KMS-11 (cell line): ENCODE results near the gene PURB.
"Not testable (repeated sequence)": the region's sequence is repeated elsewhere in the genome, so short reads cannot be mapped to it uniquely, and the experiment has no call there.

Source experiments
- H2AFZ ChIP-seq: fragments of 200-600 bp; sonication (generic); 2 replicates; pipeline ENCODE4 v1.6.1; 2016; ENCODE audit warnings: antibody characterized with exemption, mixed run types, low read depth
- H3K27ac ChIP-seq: fragments of 200-600 bp; sonication (generic); 2 replicates; pipeline ENCODE4 v1.6.1; 2016; ENCODE audit warnings: mild to moderate bottlenecking, mixed run types
- H3K27me3 ChIP-seq: fragments of 200-600 bp; sonication (generic); 2 replicates; pipeline ENCODE4 v1.6.1; 2017; ENCODE audit warnings: mild to moderate bottlenecking, low read depth, mixed run types, moderate library complexity; ENCODE audit not compliant: insufficient read depth
- H3K36me3 ChIP-seq: fragments of 200-600 bp; sonication (generic); 2 replicates; pipeline ENCODE4 v1.6.1; 2017; ENCODE audit warnings: mild to moderate bottlenecking, mixed run types; ENCODE audit not compliant: insufficient read depth
- H3K4me1 ChIP-seq: fragments of 200-600 bp; sonication (generic); 2 replicates; pipeline ENCODE4 v1.6.1; 2016; ENCODE audit warnings: mild to moderate bottlenecking, low read depth, mixed run types; ENCODE audit not compliant: poor library complexity, severe bottlenecking
- H3K4me2 ChIP-seq: fragments of 200-600 bp; sonication (generic); 2 replicates; pipeline ENCODE4 v1.7.0; 2016; ENCODE audit warnings: mild to moderate bottlenecking, mixed run types
- H3K4me3 ChIP-seq: fragments of 200-600 bp; sonication (generic); IDR thresholded peaks from 2 replicates; pipeline ENCODE4 v1.6.1; 2017; ENCODE audit warnings: low read depth, low read length, mixed read lengths; ENCODE audit not compliant: insufficient read depth
- H3K79me2 ChIP-seq: fragments of 200-600 bp; sonication (generic); 2 replicates; pipeline ENCODE4 v1.6.1; 2016; ENCODE audit warnings: low read depth, mixed run types; ENCODE audit not compliant: insufficient read depth
- H3K9ac ChIP-seq: fragments of 200-600 bp; sonication (generic); 2 replicates; pipeline ENCODE4 v1.6.1; 2016; ENCODE audit warnings: mild to moderate bottlenecking, mixed run types
- H4K20me1 ChIP-seq: fragments of 200-600 bp; sonication (generic); 2 replicates; pipeline ENCODE4 v1.6.1; 2016; ENCODE audit warnings: mild to moderate bottlenecking, mixed run types; ENCODE audit not compliant: insufficient read depth
- CTCF ChIP-seq: fragments of 200-600 bp; sonication (generic); conservative IDR thresholded peaks from 2 replicates; pipeline ENCODE4 v1.6.1; 2017; ENCODE audit warnings: low read depth, mild to moderate bottlenecking, antibody characterized with exemption, low read length, moderate library complexity, mixed read lengths

Gene PURB

GRCh38 chr7:44867073-44867995, 18.0 kb downstream of the PURB start:
- Histone ChIP-seq H3K27ac (no peak overlapping the region), H3K27me3 (no peaks in the 10 kb centered on the region), H3K9ac (no peak overlapping the region), H2AFZ (peak overlapping the region; percentile 36; the same call in 1 of the 2 replicates), H4K20me1 (no peaks in the 10 kb centered on the region), H3K4me3 (no peak overlapping the region), H3K79me2 (no peaks in the 10 kb centered on the region), H3K36me3 (no peaks in the 10 kb centered on the region), H3K4me2 (peak overlapping the region; percentile 43; the same call in 1 of the 2 replicates), H3K4me1 (peaks cover 15% of the 10 kb centered on the region)
- TF ChIP-seq CTCF, result no peak

GRCh38 chr7:44861949-44862348, 23.4 kb downstream of the PURB start:
- H3K4me2 ChIP-seq, H4K20me1 ChIP-seq, H3K27ac ChIP-seq, H3K9ac ChIP-seq, H2AFZ ChIP-seq, H3K27me3 ChIP-seq, H3K79me2 ChIP-seq, H3K36me3 ChIP-seq, H3K4me1 ChIP-seq, H3K4me3 ChIP-seq: not testable (repeated sequence)

GRCh38 chr7:44858161-44858560, 27.2 kb downstream of the PURB start:
- Histone ChIP-seq H3K36me3 (no peaks in the 10 kb centered on the region), H4K20me1 (no peaks in the 10 kb centered on the region), H3K9ac (no peak overlapping the region), H2AFZ (no peak overlapping the region), H3K27me3 (no peaks in the 10 kb centered on the region), H3K4me1 (peaks cover 20% of the 10 kb centered on the region), H3K79me2 (no peaks in the 10 kb centered on the region), H3K27ac (no peak overlapping the region), H3K4me3 (no peak overlapping the region), H3K4me2 (no peak overlapping the region)
- peak; percentile 40; the same call in 1 of the 2 replicates for TF ChIP-seq CTCF

GRCh38 chr7:44854644-44855364, 30.5 kb downstream of the PURB start:
- H3K9ac ChIP-seq, result no peak overlapping the region
- peaks cover 23% of the 10 kb centered on the region for H3K4me1 ChIP-seq
- no peaks in the 10 kb centered on the region for H3K27me3 ChIP-seq
- H3K36me3 ChIP-seq, result no peaks in the 10 kb centered on the region
- H3K4me2 ChIP-seq, result no peak overlapping the region
- TF ChIP-seq CTCF, result no peak
- H4K20me1 ChIP-seq, result no peaks in the 10 kb centered on the region
- no peaks in the 10 kb centered on the region for H3K79me2 ChIP-seq
- H3K4me3 ChIP-seq, result no peak overlapping the region
- no peak overlapping the region for H3K27ac ChIP-seq
- H2AFZ ChIP-seq, result no peak overlapping the region
